Right cardiac atrium (tissue), 5 donors: ENCODE results near the gene INKA1. TPM values are rescaled to one million over a fixed set of nuclear protein-coding genes. Genes with fewer than 3 reads are reported as not detected.

ENCODE experiments used
- ATAC-seq, 2 donors: fragments of 200-7000 bp; cut with Tn5 transposase; one replicate each; pipeline versions ENCODE4 v1.8.0 to v1.9.1; 2020; ENCODE audit warnings: moderate library complexity in 2 of 2, mild to moderate bottlenecking in 1 of 2
- DNase-seq, 3 donors: peaks; one replicate each; pipeline ENCODE4 v3.0.0-alpha.2; 2020
- H3K27ac ChIP-seq: one replicate; pipeline ENCODE4 v1.5.1; 2013; ENCODE audit warnings: mild to moderate bottlenecking, low read length, control low read depth, moderate library complexity
- H3K27me3 ChIP-seq: one replicate; pipeline ENCODE4 v1.6.1; 2013; ENCODE audit not compliant: control insufficient read depth, insufficient read depth
- H3K4me1 ChIP-seq: one replicate; pipeline ENCODE4 v1.6.1; 2013; ENCODE audit warnings: low read length; ENCODE audit not compliant: control insufficient read depth, insufficient read depth
- H3K4me3 ChIP-seq: one replicate; pipeline ENCODE4 v1.5.1; 2013; ENCODE audit warnings: low read length, control low read depth
- H3K9me3 ChIP-seq: one replicate; pipeline ENCODE4 v1.6.1; 2013; ENCODE audit warnings: low read length; ENCODE audit not compliant: control insufficient read depth
- WGBS: extraction: QIAGEN DNeasy Blood & Tissue Kit; methylation state at CpG from one replicate; pipeline ENCODE4 v1.1.7; 2013; 5-methylcytosine and 5-hydroxymethylcytosine counted together
- intact Hi-C, 4 donors: fragments of 100-400 bp; cut with DNase I; formaldehyde crosslinking; loops; one replicate each; pipeline versions ENCODE4 v1.11.0 to v1.14.0; 2022 to 2023
- long read RNA-seq, 4 donors: library from polyadenylated mRNA; unstranded; transcript quantifications; one replicate each; pipeline ENCODE4 v2.0.0, GENCODE V29; 2020 to 2021
- polyA plus RNA-seq: library from polyadenylated mRNA; stranded (reverse); fragments of 200-250 nt; gene quantifications from one replicate; pipeline ENCODE4 v1.2.3, GENCODE V29; 2013
- total RNA-seq, 4 donors: library from RNA; stranded (reverse); fragmentation: NEBNext Ultra II Directional; extraction: Animal tissue kit (Norgen Biotek cat#: 25700); gene quantifications; one replicate each; pipeline ENCODE4 v1.2.1, GENCODE V29; 2021
- donor health status: healthy with polysubstance abuse.
- donor health status: DM: no; HTN: yes; CAD: no.
- donor health status: DM: no; HTN: no; CAD: no.
- donor health status: DM: no; HTN: yes; CAD: no; lungs with severe emphysema.
- donor health status: DM: yes; HTN: yes; CAD: no.

The INKA1 gene
- total RNA-seq, result 1 to 10 TPM; 2.2 to 6.4 (median 4.6) TPM
- polyA plus RNA-seq, result 3.9 TPM
- long read RNA-seq, donor 1, transcript INKA1-201 (2 exons, 1,040 nt), result major isoform, 5 of 8 reads
- long read RNA-seq, donor 1, partial matches to known transcripts, result 0 of 8 reads
- long read RNA-seq, donor 1, other reads (novel, unspliced or antisense), result 3 of 8 reads
- long read RNA-seq, donor 2, partial matches to known transcripts, result 0 of 4 reads
- long read RNA-seq, donor 2, other reads (novel, unspliced or antisense), result 1 of 4 reads
- long read RNA-seq, donor 3, partial matches to known transcripts, result 1 of 5 reads
- long read RNA-seq, donor 3, other reads (novel, unspliced or antisense), result 1 of 5 reads
- long read RNA-seq, donor 4, partial matches to known transcripts, result 0 of 3 reads
- long read RNA-seq, donor 4, other reads (novel, unspliced or antisense), result 1 of 3 reads

DNA sequence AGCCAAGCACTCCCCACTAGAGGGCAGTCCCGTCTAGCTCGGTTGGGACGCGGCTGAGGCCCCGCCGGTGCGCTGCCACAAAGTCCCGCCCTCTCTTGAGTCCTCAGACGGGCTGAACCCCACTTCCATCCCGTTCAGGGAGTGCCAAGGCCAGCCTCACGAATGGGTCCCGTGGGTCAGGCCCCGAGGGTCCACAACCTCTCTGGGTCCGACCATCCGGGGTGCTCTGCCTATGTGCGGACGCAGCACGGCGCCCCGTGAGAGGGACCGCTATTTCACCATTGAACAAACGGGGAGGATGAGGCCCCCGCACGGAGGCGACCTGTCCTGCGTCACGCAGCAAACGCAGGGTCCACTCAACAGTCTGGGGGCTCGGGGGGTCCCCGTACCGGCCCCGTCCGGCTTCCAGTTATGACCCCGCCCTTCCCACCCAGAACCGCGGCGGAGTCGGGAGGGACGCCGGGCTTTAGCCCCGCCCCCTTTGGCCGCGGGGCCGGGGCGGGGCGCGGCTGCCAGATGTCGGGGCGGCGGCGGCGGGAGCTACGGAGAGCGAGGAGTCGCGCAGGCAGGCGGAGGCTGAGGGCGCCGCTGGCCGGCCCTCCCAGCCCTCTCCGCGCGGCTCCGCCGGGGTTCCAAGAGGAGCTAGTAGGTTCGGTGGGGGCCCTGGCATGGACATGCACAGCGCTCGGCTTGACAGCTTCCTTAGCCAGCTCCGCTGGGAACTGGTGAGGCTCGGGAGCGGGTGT lies at the start of gene INKA1:
Gene INKA1, plus strand, starts transcription at position 543 of the 746 bp plus-strand sequence. Its CDS starts 132 bp downstream, at position 675.
- ATAC-seq, result peak; percentile 82 to 84
- Histone ChIP-seq H3K4me1 (peaks cover 33% of the 10 kb centered on the region), H3K4me3 (peak within 1 kb of the TSS; percentile 49), H3K27me3 (no peaks in the 10 kb centered on the region), H3K27ac (peak within 1 kb of the TSS; percentile 79), H3K9me3 (no peaks in the 10 kb centered on the region)
- peak; percentile 91 to 96 (median 95) for DNase-seq
- intact Hi-C loops, result loop anchor here in 3 of 4 donors (1.0 to 10.0 kb wide), 5 partner anchors 34 to 102 kb away; partner anchors contain the start of gene MST1R (in 2 of the 3)
- WGBS, result under 1% methylated on average over 71 of the region's 71 CpGs

DNA sequence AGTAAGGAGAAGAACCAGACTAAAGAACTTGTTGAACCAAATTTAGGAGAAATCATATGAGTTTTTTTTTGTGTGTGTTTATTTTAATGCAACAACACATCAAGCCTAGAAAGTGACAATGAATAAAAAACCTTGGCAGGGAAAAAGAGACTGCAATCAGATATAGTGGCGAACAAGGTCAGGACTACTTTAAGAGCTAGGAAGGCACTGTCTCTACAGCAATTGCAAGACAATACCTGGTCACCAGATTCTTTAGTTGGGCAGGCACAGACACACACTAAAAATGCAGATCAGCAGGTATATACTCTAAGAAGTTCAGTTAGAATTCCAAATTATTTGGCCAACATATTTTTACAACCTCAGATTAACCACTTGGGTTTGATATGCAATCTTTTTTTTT lies 48.5 kb upstream of the INKA1 start:
- Histone ChIP-seq H3K27me3 (no peaks in the 10 kb centered on the region), H3K4me3 (no peak overlapping the region), H3K4me1 (peaks cover 2% of the 10 kb centered on the region), H3K9me3 (no peaks in the 10 kb centered on the region), H3K27ac (no peak overlapping the region)
- ATAC-seq, result no peak
- 72% methylated on average over 1 of the region's 1 CpG for WGBS
- no peak for DNase-seq
- intact Hi-C loops, result no loop called here

GRCh38 chr3:49756036-49756435 lies 47.0 kb upstream of the INKA1 start:
- no peak overlapping the region for H3K4me3 ChIP-seq
- no peak overlapping the region for H3K27ac ChIP-seq
- H3K27me3 ChIP-seq, result no peaks in the 10 kb centered on the region
- DNase-seq, result no peak
- H3K9me3 ChIP-seq, result no peaks in the 10 kb centered on the region
- no peak for ATAC-seq
- no peaks in the 10 kb centered on the region for H3K4me1 ChIP-seq
- WGBS, result 73% methylated on average over 1 of the region's 1 CpG
- intact Hi-C loops, result no loop called here

GRCh38 chr3:49757197-49757596 lies 45.9 kb upstream of the INKA1 start:
- Histone ChIP-seq H3K4me1 (no peaks in the 10 kb centered on the region), H3K27ac (no peak overlapping the region), H3K4me3 (no peak overlapping the region), H3K9me3 (no peaks in the 10 kb centered on the region), H3K27me3 (no peaks in the 10 kb centered on the region)
- intact Hi-C loops, result no loop called here
- ATAC-seq, result no peak
- 64% methylated on average over 2 of the region's 2 CpGs for WGBS
- DNase-seq, result no peak

- H3K27me3 ChIP-seq, result no peaks in the 10 kb centered on the region
- H3K4me1 ChIP-seq, result no peaks in the 10 kb centered on the region
- ATAC-seq, result no peak
- DNase-seq, result no peak
- 22% methylated on average over 1 of the region's 1 CpG for WGBS
- no peak overlapping the region for H3K4me3 ChIP-seq
- no peak overlapping the region for H3K27ac ChIP-seq
- no peaks in the 10 kb centered on the region for H3K9me3 ChIP-seq
- intact Hi-C loops, result no loop called here
Measured at GRCh38 chr3:49759226-49759625, 43.8 kb upstream of the INKA1 start.

DNA sequence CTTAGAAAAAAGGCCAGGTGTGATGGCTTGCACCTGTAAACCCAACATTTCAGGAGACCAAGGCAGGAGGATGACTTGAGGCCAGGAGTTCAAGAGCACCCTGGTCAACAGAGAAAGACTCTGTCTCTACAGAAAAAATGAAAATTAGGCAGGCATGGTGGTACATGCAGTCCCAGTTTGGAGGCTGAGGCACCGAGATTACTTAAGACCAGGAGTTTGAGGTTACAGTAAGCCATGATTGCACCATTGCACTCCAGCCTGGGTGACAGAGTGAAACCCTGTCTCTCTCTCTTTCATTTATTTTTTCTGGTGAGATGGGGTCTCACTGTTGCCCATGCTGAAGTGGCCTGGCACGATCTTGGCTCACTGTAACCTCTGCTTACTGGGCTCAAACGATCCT lies 41.4 kb upstream of the INKA1 start:
- ATAC-seq (no peak), DNase-seq (no peak)
- Histone ChIP-seq H3K4me3 (no peak overlapping the region), H3K4me1 (no peaks in the 10 kb centered on the region), H3K27me3 (no peaks in the 10 kb centered on the region), H3K27ac (no peak overlapping the region), H3K9me3 (no peaks in the 10 kb centered on the region)
- 91% methylated on average over 3 of the region's 3 CpGs for WGBS
- intact Hi-C loops, result no loop called here

DNA sequence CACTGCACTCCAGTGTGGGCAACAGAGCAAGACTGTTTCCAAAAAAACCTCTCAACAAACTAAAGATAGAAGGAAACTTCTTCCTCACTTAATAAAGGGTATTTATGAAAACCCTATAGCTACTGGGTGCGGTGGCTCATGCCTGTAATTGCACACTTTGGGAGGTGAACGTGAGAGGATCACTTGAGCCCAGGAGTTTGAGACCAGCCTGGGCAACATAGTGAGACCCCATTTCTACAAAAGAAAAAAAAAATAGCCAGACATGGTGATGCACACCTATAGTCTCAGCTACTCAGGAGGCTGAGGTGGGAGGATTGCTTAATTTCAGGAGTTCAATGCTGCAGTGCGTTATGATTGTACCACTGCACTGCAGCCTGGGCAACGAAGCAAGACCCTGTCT lies 39.1 kb upstream of the INKA1 start:
- no peak overlapping the region for H3K4me3 ChIP-seq
- intact Hi-C loops, result no loop called here
- H3K9me3 ChIP-seq, result no peaks in the 10 kb centered on the region
- 98% methylated on average over 4 of the region's 4 CpGs for WGBS
- H3K4me1 ChIP-seq, result no peaks in the 10 kb centered on the region
- no peaks in the 10 kb centered on the region for H3K27me3 ChIP-seq
- ATAC-seq (no peak), DNase-seq (no peak)
- H3K27ac ChIP-seq, result no peak overlapping the region

DNA sequence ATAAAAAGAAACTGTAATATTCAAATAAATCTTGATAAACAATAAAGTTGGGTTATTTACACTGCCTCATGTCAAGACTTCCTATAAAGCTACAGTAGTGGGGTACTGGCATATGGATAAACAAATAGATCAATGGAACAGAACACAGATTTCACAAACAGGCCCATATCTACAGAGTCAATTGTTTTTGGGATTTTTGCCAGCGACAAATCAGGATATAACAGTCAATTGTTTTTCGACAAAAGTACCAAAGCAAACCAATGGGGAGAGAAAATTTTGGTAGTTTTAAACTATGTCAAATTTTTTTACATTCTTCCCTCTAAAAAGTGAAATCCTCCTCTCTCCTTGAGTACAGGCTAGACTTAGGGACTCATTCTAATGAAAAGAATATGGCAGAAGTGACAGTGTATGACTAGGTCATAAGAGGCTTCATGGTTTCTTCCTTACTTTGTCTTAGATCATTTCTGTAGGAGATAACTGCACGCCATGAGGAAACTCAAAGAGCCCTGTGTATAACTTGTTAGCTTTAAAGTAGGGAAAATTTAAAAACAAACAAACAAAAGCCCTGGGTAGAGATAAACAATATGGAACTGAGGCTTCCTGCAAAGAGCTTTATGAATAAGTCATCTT lies 33.7 kb upstream of the INKA1 start:
- no peak overlapping the region for H3K4me3 ChIP-seq
- H3K9me3 ChIP-seq, result no peaks in the 10 kb centered on the region
- WGBS, result 85% methylated on average over 3 of the region's 3 CpGs

DNA sequence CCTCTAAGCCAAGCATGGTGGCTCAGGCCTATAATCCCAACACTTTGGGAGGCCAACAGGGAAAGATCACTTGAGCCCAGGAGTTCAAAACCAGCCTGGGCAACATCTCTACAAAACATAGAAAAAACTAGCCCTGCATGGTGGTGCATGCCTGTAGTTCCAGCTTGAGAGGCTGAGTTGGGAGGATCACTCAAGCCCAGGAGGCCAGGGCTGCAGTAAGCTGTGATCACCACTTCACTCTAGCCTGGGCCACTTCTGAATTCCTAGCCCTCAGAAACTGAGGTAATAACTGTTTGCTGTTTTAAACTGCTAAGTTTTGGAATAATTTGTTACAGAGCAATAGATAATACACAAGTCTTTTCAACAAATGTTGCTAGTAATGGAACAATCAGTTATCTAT lies 33.1 kb upstream of the INKA1 start:
- Histone ChIP-seq H3K27ac (no peak overlapping the region), H3K4me3 (no peak overlapping the region), H3K4me1 (no peaks in the 10 kb centered on the region), H3K9me3 (no peaks in the 10 kb centered on the region), H3K27me3 (no peaks in the 10 kb centered on the region)
- ATAC-seq (peak in 1 of 2 donors; percentile 41), DNase-seq (no peak)
- intact Hi-C loops, result no loop called here

More for the DNA sequence above, 33.7 kb upstream of the INKA1 start:
- ATAC-seq (no peak), DNase-seq (no peak)
- no peaks in the 10 kb centered on the region for H3K27me3 ChIP-seq
- intact Hi-C loops, result no loop called here
- no peak overlapping the region for H3K27ac ChIP-seq
- H3K4me1 ChIP-seq, result no peaks in the 10 kb centered on the region

DNA sequence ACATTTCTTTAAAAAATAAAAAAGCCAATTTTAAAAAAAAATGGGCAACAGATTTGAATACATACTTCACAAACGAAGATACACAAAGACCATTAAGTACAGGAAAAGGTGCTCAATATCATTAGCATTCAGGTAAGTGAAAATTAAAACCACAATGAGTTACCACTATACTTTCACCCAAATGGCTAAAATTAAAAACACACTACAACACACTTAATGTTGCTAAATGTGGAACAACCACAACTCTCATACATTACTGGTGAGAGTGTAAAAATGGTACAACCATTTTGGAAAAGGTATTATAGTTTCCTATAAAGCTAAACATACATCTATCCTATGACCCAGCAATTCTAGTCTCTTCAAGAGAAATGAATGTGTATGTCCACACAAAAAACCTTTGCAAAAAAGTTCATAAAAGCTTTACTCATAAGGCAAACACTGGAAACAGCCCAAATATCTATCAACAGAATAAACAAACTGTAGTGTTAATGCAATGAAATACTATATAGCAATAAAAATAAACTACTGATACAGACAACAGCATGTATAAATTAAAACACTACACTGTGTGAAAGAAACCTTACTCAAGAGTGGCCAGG lies 31.6 kb upstream of the INKA1 start:
- H3K4me3 ChIP-seq, result no peak overlapping the region
- ATAC-seq (no peak), DNase-seq (no peak)
- WGBS, result 75% methylated on average over 1 of the region's 1 CpG
- H3K4me1 ChIP-seq, result no peaks in the 10 kb centered on the region
- intact Hi-C loops, result no loop called here
- H3K27me3 ChIP-seq, result no peaks in the 10 kb centered on the region
- H3K27ac ChIP-seq, result no peak overlapping the region
- H3K9me3 ChIP-seq, result no peaks in the 10 kb centered on the region

GRCh38 chr3:49772703-49773102 lies 30.4 kb upstream of the INKA1 start:
- no peak overlapping the region for H3K27ac ChIP-seq
- H3K4me1 ChIP-seq, result no peaks in the 10 kb centered on the region
- H3K27me3 ChIP-seq, result no peaks in the 10 kb centered on the region
- DNase-seq (no peak), ATAC-seq (no peak)
- 96% methylated on average over 2 of the region's 2 CpGs for WGBS
- no peaks in the 10 kb centered on the region for H3K9me3 ChIP-seq
- no peak overlapping the region for H3K4me3 ChIP-seq
- intact Hi-C loops, result no loop called here
